GM06990 (cell line): ENCODE data around the gene FHAD1.

Source experiments
- DNase-seq: peaks from one replicate; pipeline ENCODE4 v3.0.0-alpha.2; 2011; ENCODE audit not compliant: insufficient read length; ENCODE audit errors: extremely low read depth
- H3K27me3 ChIP-seq: replicated peaks from 2 replicates; pipeline ENCODE4 v1.6.0; 2011; ENCODE audit warnings: low read length; ENCODE audit not compliant: control insufficient read depth, insufficient read depth
- H3K36me3 ChIP-seq: 2 replicates; pipeline ENCODE4 v1.5.1; 2011; ENCODE audit warnings: low read length; ENCODE audit not compliant: control insufficient read depth, insufficient read depth
- H3K4me3 ChIP-seq: replicated peaks from 2 replicates; pipeline ENCODE4 v1.5.1; 2011; ENCODE audit warnings: low read depth, mild to moderate bottlenecking, control low read depth, low read length
- TF ChIP-seq, protein P1 (sequence below): IDR thresholded peaks from 2 replicates; pipeline ENCODE4 v1.5.1; 2011; ENCODE audit warnings: low read length, control low read depth, mild to moderate bottlenecking, inconsistent platforms; ENCODE audit not compliant: insufficient read depth, poor library complexity, severe bottlenecking

The FHAD1 gene

GRCh38 chr1:15409388-15410222, 162.6 kb downstream of the FHAD1 start, which contains the start of gene EFHD2:
Gene EFHD2 (plus strand): TSS chr1:15409888. CDS start chr1:15409972, 84 bp downstream.
- Histone ChIP-seq H3K36me3 (peaks cover 2% of the 10 kb centered on the region), H3K4me3 (peak within 1 kb of the TSS; percentile 78), H3K27me3 (no peaks in the 10 kb centered on the region)
- DNase-seq = peak; percentile 82
- TF ChIP-seq, protein P1, sequence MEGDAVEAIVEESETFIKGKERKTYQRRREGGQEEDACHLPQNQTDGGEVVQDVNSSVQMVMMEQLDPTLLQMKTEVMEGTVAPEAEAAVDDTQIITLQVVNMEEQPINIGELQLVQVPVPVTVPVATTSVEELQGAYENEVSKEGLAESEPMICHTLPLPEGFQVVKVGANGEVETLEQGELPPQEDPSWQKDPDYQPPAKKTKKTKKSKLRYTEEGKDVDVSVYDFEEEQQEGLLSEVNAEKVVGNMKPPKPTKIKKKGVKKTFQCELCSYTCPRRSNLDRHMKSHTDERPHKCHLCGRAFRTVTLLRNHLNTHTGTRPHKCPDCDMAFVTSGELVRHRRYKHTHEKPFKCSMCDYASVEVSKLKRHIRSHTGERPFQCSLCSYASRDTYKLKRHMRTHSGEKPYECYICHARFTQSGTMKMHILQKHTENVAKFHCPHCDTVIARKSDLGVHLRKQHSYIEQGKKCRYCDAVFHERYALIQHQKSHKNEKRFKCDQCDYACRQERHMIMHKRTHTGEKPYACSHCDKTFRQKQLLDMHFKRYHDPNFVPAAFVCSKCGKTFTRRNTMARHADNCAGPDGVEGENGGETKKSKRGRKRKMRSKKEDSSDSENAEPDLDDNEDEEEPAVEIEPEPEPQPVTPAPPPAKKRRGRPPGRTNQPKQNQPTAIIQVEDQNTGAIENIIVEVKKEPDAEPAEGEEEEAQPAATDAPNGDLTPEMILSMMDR = no peak

DNA sequence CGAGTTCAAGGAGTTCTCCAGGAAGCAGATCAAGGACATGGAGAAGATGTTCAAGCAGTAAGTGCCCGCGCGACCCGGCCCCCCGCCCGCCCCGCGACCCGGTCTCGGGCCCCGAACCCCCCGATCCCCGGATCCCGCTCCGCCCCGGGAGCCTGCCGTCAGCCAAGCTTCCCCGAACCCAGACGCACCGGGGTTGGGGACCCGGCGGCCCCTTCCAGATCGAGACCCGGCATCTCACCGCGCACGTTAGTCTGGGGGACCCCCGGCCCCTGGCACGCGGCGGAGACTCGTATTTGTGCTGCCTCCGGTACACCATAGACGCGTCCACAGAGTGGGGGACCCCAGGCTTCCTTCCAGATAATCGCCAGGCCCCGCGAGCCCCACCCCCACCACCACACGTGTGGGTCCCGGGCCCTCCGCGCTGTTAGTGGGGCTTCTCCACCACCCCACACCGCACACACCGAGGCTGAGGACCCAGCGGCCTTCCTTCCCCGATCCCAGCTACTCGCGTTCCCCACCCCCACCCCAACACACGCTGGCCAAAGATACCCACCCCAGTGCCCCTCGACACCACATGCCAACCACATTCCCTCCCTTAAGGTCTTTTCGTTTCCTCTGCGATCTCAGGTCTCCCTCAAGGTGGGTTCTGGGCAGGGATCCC, 163.3 kb downstream of the FHAD1 start:
- no peaks in the 10 kb centered on the region for H3K27me3 ChIP-seq
- H3K4me3 ChIP-seq = peak overlapping the region; percentile 78
- no peak for DNase-seq
- TF ChIP-seq, protein P1 = no peak
- peaks cover 2% of the 10 kb centered on the region for H3K36me3 ChIP-seq

DNA sequence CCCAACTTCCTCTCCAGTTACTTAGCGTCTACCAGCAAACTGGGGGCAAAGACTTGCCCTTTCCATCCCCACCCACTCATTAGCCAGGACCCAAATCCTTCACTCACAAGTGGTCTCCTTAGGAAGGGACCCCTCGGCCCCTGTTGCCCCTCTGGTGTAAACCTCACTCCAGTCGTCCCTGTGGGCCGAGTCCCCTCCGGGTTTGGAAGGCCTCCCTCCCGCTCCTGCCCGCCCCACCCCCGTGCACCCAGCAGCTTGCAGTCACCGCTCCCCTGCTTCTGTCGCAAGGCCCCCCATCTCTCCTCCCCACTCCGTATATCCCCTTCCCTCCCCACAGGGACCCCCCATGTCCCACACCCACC, 163.8 kb downstream of the FHAD1 start:
- Histone ChIP-seq H3K27me3 (no peaks in the 10 kb centered on the region), H3K4me3 (peak overlapping the region; percentile 78), H3K36me3 (peaks cover 2% of the 10 kb centered on the region)
- TF ChIP-seq, protein P1 = no peak
- no peak for DNase-seq

- TF ChIP-seq, protein P1 = no peak
- Histone ChIP-seq H3K4me3 (peak overlapping the region; percentile 78), H3K27me3 (no peaks in the 10 kb centered on the region), H3K36me3 (peaks cover 2% of the 10 kb centered on the region)
- DNase-seq = peak; percentile 81
Measured at GRCh38 chr1:15411593-15412137, 164.6 kb downstream of the FHAD1 start.

GRCh38 chr1:15412175-15412800, 165.3 kb downstream of the FHAD1 start:
- no peaks in the 10 kb centered on the region for H3K27me3 ChIP-seq
- H3K36me3 ChIP-seq = peaks cover 2% of the 10 kb centered on the region
- no peak for DNase-seq
- peak overlapping the region; percentile 78 for H3K4me3 ChIP-seq
- TF ChIP-seq, protein P1 = no peak
